H1 (cell line): ENCODE data around the gene ALDOC. TPM values are rescaled to one million over a fixed set of nuclear protein-coding genes. Genes with fewer than 3 reads are reported as not detected.

ENCODE experiments used
- CTCF ChIA-PET: fragments of 300-600 bp; sonication (Branson Sonifier 250); formaldehyde crosslinking; loops from one replicate; lab custom pipeline; 2021; ENCODE audit not compliant: partially characterized antibody; lab: Charles Lee
- POLR2A ChIA-PET: fragments of 300-600 bp; sonication (Branson Sonifier 250); formaldehyde crosslinking; loops from one replicate; lab custom pipeline; 2021; ENCODE audit warnings: inconsistent platforms; ENCODE audit not compliant: partially characterized antibody; lab: Charles Lee
- DNase-seq, 2 experiments: peaks; one replicate each; pipeline versions ENCODE4 v3.0.0 to v3.0.0-alpha.2; 2010 to 2022; ENCODE audit warnings: low spot score in 2 of 2, low read depth in 1 of 2, mixed read lengths in 1 of 2
- FAIRE-seq: peaks from 2 replicates; lab custom pipeline; 2011; peaks lifted over from hg19 to GRCh38; lab: Jason Lieb, UNC
- H2AFZ ChIP-seq: 2 replicates; pipeline ENCODE4 v1.8.1; 2012; ENCODE audit warnings: low read length, inconsistent platforms
- H2AK5ac ChIP-seq: 2 replicates; pipeline ENCODE4 v1.6.1; 2013; ENCODE audit warnings: low read depth, low read length
- H2BK120ac ChIP-seq: replicated peaks from 2 replicates; pipeline ENCODE3; 2013; ENCODE audit warnings: low read depth, low read length, inconsistent platforms
- H2BK12ac ChIP-seq: 2 replicates; pipeline ENCODE4 v1.6.1; 2013; ENCODE audit warnings: low read depth, low read length
- H2BK15ac ChIP-seq: 2 replicates; pipeline ENCODE4 v1.6.1; 2013; ENCODE audit warnings: low read length
- H2BK20ac ChIP-seq: 2 replicates; pipeline ENCODE4 v1.6.1; 2013; ENCODE audit warnings: low read length
- H2BK5ac ChIP-seq: 2 replicates; pipeline ENCODE4 v1.6.1; 2013; ENCODE audit warnings: low read depth, low read length
- H3K14ac ChIP-seq: 2 replicates; pipeline ENCODE4 v1.6.1; 2013; ENCODE audit warnings: inconsistent platforms; ENCODE audit not compliant: insufficient read length
- H3K18ac ChIP-seq: 2 replicates; pipeline ENCODE4 v1.6.1; 2013; ENCODE audit warnings: low read length; ENCODE audit errors: extremely low read depth
- H3K23ac ChIP-seq: 2 replicates; pipeline ENCODE4 v1.6.1; 2013; ENCODE audit warnings: inconsistent platforms; ENCODE audit not compliant: insufficient read length
- H3K23me2 ChIP-seq: 2 replicates; pipeline ENCODE4 v1.6.1; 2013; ENCODE audit warnings: low read depth, low read length
- H3K27ac ChIP-seq: 2 replicates; pipeline ENCODE4 v1.6.1; 2011; ENCODE audit warnings: low read depth, low read length, inconsistent platforms
- H3K27me3 ChIP-seq, 4 experiments: replicated peaks in 1 of 4; 1 replicate in 1 of 4; 2 replicates in 3 of 4; pipeline versions ENCODE4 v1.6.1 to v1.8.1; 2011 to 2013; ENCODE audit warnings: low read length in 3 of 4, mild to moderate bottlenecking in 3 of 4, inconsistent platforms in 2 of 4, mixed read lengths in 2 of 4, moderate library complexity in 1 of 4; ENCODE audit not compliant: control insufficient read depth in 3 of 4, insufficient read depth in 3 of 4; ENCODE audit errors: extremely low read depth in 1 of 4
- H3K36me3 ChIP-seq, 4 experiments: 2 replicates each; pipeline versions ENCODE4 v1.6.1 to v1.8.1; 2011 to 2013; ENCODE audit warnings: mild to moderate bottlenecking in 4 of 4, low read length in 3 of 4, moderate library complexity in 2 of 4, control low read depth in 1 of 4, inconsistent platforms in 1 of 4; ENCODE audit not compliant: insufficient read depth in 4 of 4, control insufficient read depth in 2 of 4
- H3K4ac ChIP-seq: replicated peaks from 2 replicates; pipeline ENCODE3; 2013; ENCODE audit warnings: low read length, low read depth, mixed read lengths, inconsistent platforms; ENCODE audit not compliant: insufficient read length
- H3K4me1 ChIP-seq, 4 experiments: replicated peaks in 1 of 4; 1 replicate in 1 of 4; 2 replicates in 3 of 4; pipeline versions ENCODE4 v1.6.1 to v1.8.1; 2011 to 2013; ENCODE audit warnings: low read length in 3 of 4, inconsistent platforms in 2 of 4, mixed read lengths in 1 of 4; ENCODE audit not compliant: insufficient read depth in 4 of 4, control insufficient read depth in 3 of 4
- H3K4me2 ChIP-seq, 2 experiments: 2 replicates each; pipeline versions ENCODE4 v1.6.1 to v1.8.1; 2011 to 2013; ENCODE audit warnings: low read depth in 2 of 2, low read length in 2 of 2, control low read depth in 1 of 2, inconsistent platforms in 1 of 2, mild to moderate bottlenecking in 1 of 2; ENCODE audit not compliant: insufficient read depth in 1 of 2
- H3K4me3 ChIP-seq, 4 experiments: fragments of 200-600, 300-600 bp in 1 of 4; sonication (generic), shearing (Covaris generic), sonication (Bioruptor Twin) in 1 of 4; 2 replicates each; pipeline versions ENCODE4 v1.5.1 to v1.8.1; 2011 to 2016; ENCODE audit warnings: low read length in 4 of 4, low read depth in 3 of 4, control low read depth in 2 of 4, inconsistent platforms in 2 of 4, mild to moderate bottlenecking in 2 of 4, mixed read lengths in 1 of 4, moderate library complexity in 1 of 4; ENCODE audit not compliant: insufficient read depth in 2 of 4; ENCODE audit errors: extremely low read depth in 1 of 4
- H3K56ac ChIP-seq: replicated peaks from 2 replicates; pipeline ENCODE3; 2013; ENCODE audit warnings: low read depth, mild to moderate bottlenecking, mixed read lengths, low read length, inconsistent platforms; ENCODE audit not compliant: insufficient read length
- H3K79me1 ChIP-seq: 2 replicates; pipeline ENCODE4 v1.6.1; 2013; ENCODE audit warnings: low read depth, low read length, control low read depth
- H3K79me2 ChIP-seq, 2 experiments: 2 replicates each; pipeline versions ENCODE4 v1.6.1 to v1.8.1; 2012 to 2013; ENCODE audit warnings: low read length in 2 of 2, mild to moderate bottlenecking in 2 of 2, inconsistent platforms in 1 of 2; ENCODE audit not compliant: insufficient read depth in 2 of 2, control insufficient read depth in 1 of 2
- H3K9ac ChIP-seq, 4 experiments: replicated peaks in 1 of 4; 1 replicate in 1 of 4; 2 replicates in 3 of 4; pipeline versions ENCODE4 v1.6.1 to v1.8.1; 2011 to 2013; ENCODE audit warnings: low read depth in 3 of 4, low read length in 3 of 4, control low read depth in 2 of 4, mild to moderate bottlenecking in 2 of 4, moderate library complexity in 2 of 4, inconsistent platforms in 1 of 4; ENCODE audit errors: extremely low read depth in 1 of 4
- H3K9me3 ChIP-seq, 2 experiments: 2 replicates each; pipeline versions ENCODE4 v1.6.1 to v1.8.1; 2012 to 2013; ENCODE audit warnings: mild to moderate bottlenecking in 2 of 2, moderate library complexity in 2 of 2, control low read depth in 1 of 2, inconsistent platforms in 1 of 2, low read depth in 1 of 2, low read length in 1 of 2, mixed read lengths in 1 of 2; ENCODE audit not compliant: insufficient read depth in 2 of 2
- H4K20me1 ChIP-seq, 2 experiments: replicated peaks in 1 of 2; 2 replicates each; pipeline versions ENCODE3 to v1.8.1; 2011 to 2013; ENCODE audit warnings: inconsistent platforms in 2 of 2, low read length in 2 of 2, mild to moderate bottlenecking in 1 of 2; ENCODE audit not compliant: insufficient read depth in 2 of 2, control insufficient read depth in 1 of 2
- H4K5ac ChIP-seq: 2 replicates; pipeline ENCODE4 v1.6.1; 2013; ENCODE audit warnings: low read length, low read depth, mixed read lengths, inconsistent platforms; ENCODE audit not compliant: insufficient read length
- H4K8ac ChIP-seq: 2 replicates; pipeline ENCODE4 v1.8.0; 2013; ENCODE audit warnings: mild to moderate bottlenecking, moderate library complexity, low read length, inconsistent platforms; ENCODE audit not compliant: insufficient read depth; ENCODE audit errors: extremely low read depth
- H4K91ac ChIP-seq: replicated peaks from 2 replicates; pipeline ENCODE3; 2013; ENCODE audit warnings: low read length, mixed read lengths, inconsistent platforms; ENCODE audit not compliant: insufficient read length
- BCL11A ChIP-seq, 2 experiments: IDR thresholded peaks; one replicate each; pipeline ENCODE4 v1.6.1; 2011; ENCODE audit warnings: low read depth in 2 of 2, low read length in 2 of 2, mild to moderate bottlenecking in 2 of 2
- BRCA1 ChIP-seq: IDR thresholded peaks from 2 replicates; pipeline ENCODE4 v1.6.1; 2012; ENCODE audit warnings: low read depth, low read length, improper control_type of control experiment
- CBX8 ChIP-seq: fragments of 300-800, 300-1000 bp; sonication (generic); IDR thresholded peaks from 2 replicates; pipeline ENCODE4 v1.7.1; 2016; ENCODE audit warnings: low read depth, low read length, borderline replicate concordance
- CTBP2 ChIP-seq: IDR thresholded peaks from 2 replicates; pipeline ENCODE4 v1.7.0; 2011; ENCODE audit warnings: borderline replicate concordance, mild to moderate bottlenecking, moderate library complexity, mixed read lengths, low read length; ENCODE audit not compliant: insufficient read depth, insufficient read length
- FOSL1 ChIP-seq: IDR thresholded peaks from 2 replicates; pipeline ENCODE4 v1.6.1; 2011; ENCODE audit warnings: mild to moderate bottlenecking, low read depth, low read length, moderate library complexity; ENCODE audit not compliant: insufficient read depth
- HDAC6 ChIP-seq: IDR thresholded peaks from one replicate; pipeline ENCODE4 v1.7.1; 2012; ENCODE audit warnings: low read depth, mild to moderate bottlenecking, inconsistent platforms, low read length, moderate library complexity
- KDM4A ChIP-seq: IDR thresholded peaks from one replicate; pipeline ENCODE4 v1.7.1; 2012; ENCODE audit warnings: low read depth, mild to moderate bottlenecking, moderate library complexity, low read length, inconsistent platforms; ENCODE audit not compliant: severe bottlenecking
- KDM5A ChIP-seq: fragments of 200-600 bp; IDR thresholded peaks from 2 replicates; pipeline ENCODE4 v1.7.1; 2012; ENCODE audit warnings: mild to moderate bottlenecking, low read length, inconsistent platforms, mixed read lengths
- NRF1 ChIP-seq: IDR thresholded peaks from 2 replicates; pipeline ENCODE4 v1.6.1; 2011; ENCODE audit warnings: mild to moderate bottlenecking, low read depth, low read length, improper control_type of control experiment
- RFX5 ChIP-seq: IDR thresholded peaks from 2 replicates; pipeline ENCODE4 v1.6.1; 2011; ENCODE audit warnings: low read depth, low read length, improper control_type of control experiment, borderline replicate concordance
- SUZ12 ChIP-seq: fragments of 200-600 bp; sonication (generic); IDR thresholded peaks from 2 replicates; pipeline ENCODE4 v1.6.1; 2012; ENCODE audit warnings: mild to moderate bottlenecking, inconsistent platforms, low read length, moderate library complexity, mixed read lengths
- YY1 ChIP-seq: IDR thresholded peaks from 2 replicates; pipeline ENCODE4 v1.6.1; 2011; ENCODE audit warnings: low read depth, mild to moderate bottlenecking, low read length
- WGBS, 2 experiments: shearing (Covaris generic) in 1 of 2; methylation state at CpG; one replicate each; pipeline versions ENCODE4 v1.1.6 to v1.1.7; 2013 to 2015; ENCODE audit warnings: low lambda C conversion rate in 2 of 2, mixed read lengths in 2 of 2, inconsistent platforms in 1 of 2, low coverage in 1 of 2, missing lambda C conversion rate in 1 of 2; ENCODE audit not compliant: insufficient replicate concordance in 2 of 2, insufficient coverage in 1 of 2, insufficient read length in 1 of 2; ENCODE audit errors: extremely low coverage in 1 of 2, missing lambda C conversion rate in 1 of 2; 5-methylcytosine and 5-hydroxymethylcytosine counted together
- polyA plus RNA-seq, 7 experiments: library from polyadenylated mRNA; depleted of rRNA in 3 of 7; stranded (reverse) in 5 of 7; unstranded in 2 of 7; fragments of >200 nt in 5 of 7; fragments of 200-250 nt in 2 of 7; gene quantifications; 1 replicate in 5 of 7; 2 replicates in 1 of 7; 4 replicates in 1 of 7; pipeline versions ENCODE4 v1.2.1 to v1.2.3, GENCODE V29; 2011 to 2013; ENCODE audit warnings: missing spikeins in 2 of 7, mixed read lengths in 2 of 7
- total RNA-seq: library from RNA; stranded (reverse); fragmentation: NEBNext Ultra II Directional; extraction: Animal tissue kit (Norgen Biotek cat#: 25700); gene quantifications from 2 replicates; pipeline ENCODE4 v1.2.1, GENCODE V29; 2021
- TF ChIP-seq, protein P1 (sequence below): IDR thresholded peaks from 2 replicates; pipeline ENCODE4 v1.6.1; 2012; ENCODE audit warnings: inconsistent platforms

Gene ALDOC
- total and polyA plus RNA-seq, 2 of the 8 experiments (the other 6 are each of a cell fraction or from before 2014, with no cell fraction given) = 51.6 to 103 TPM

- Histone ChIP-seq H3K9ac (no peak overlapping the region), H2BK12ac (no peak overlapping the region), H2BK5ac (no peak overlapping the region), H3K4me2 (no peak overlapping the region), H3K14ac (no peak overlapping the region), H3K79me2 (no peaks in the 10 kb centered on the region), H2AK5ac (no peak overlapping the region), H4K8ac (no peak overlapping the region), H3K23ac (no peak overlapping the region), H2AFZ (no peak overlapping the region), H3K36me3 (peaks cover 36 to 63% (median 56%) of the 10 kb centered on the region in 4 experiments), H3K79me1 (no peaks in the 10 kb centered on the region), H2BK15ac (no peak overlapping the region), H3K4me3 (no peak overlapping the region; a peak in 1 of 8 replicates), H4K5ac (no peak overlapping the region), H2BK120ac (no peak overlapping the region), H3K56ac (no peak overlapping the region), H3K27ac (no peak overlapping the region), H3K18ac (no peak overlapping the region), H4K91ac (no peak overlapping the region), H3K27me3 (no peaks in the 10 kb centered on the region), H2BK20ac (no peak overlapping the region), H4K20me1 (peaks cover 1 to 4% of the 10 kb centered on the region in 2 experiments), H3K4me1 (peaks cover 2 to 9% (median 5%) of the 10 kb centered on the region in 4 experiments; a peak in 6 of 7 replicates), H3K9me3 (no peaks in the 10 kb centered on the region), H3K4ac (no peak overlapping the region), H3K23me2 (no peaks in the 10 kb centered on the region; the same call in 1 of the 2 replicates)
- POLR2A ChIA-PET = interaction anchor here (1.3 to 3.3 kb wide), 2 partner anchors 10 to 20 kb away, joined by 3 to 20 read pairs; no protein-coding TSS in a partner anchor
- CTCF ChIA-PET = no interaction called here
- DNase-seq (no peak), FAIRE-seq (no peak)
- TF ChIP-seq KDM5A (no peak), FOSL1 (no peak), KDM4A (no peak), NRF1 (no peak), CTBP2 (no peak), SUZ12 (no peak), YY1 (no peak), BCL11A (IDR thresholded peaks at IDR 0.05; ENCODE audit: low read depth in 2 of 2, low read length in 2 of 2) (no peak), RFX5 (no peak), CBX8 (no peak), HDAC6 (no peak), BRCA1 (no peak)
- TF ChIP-seq, protein P1, sequence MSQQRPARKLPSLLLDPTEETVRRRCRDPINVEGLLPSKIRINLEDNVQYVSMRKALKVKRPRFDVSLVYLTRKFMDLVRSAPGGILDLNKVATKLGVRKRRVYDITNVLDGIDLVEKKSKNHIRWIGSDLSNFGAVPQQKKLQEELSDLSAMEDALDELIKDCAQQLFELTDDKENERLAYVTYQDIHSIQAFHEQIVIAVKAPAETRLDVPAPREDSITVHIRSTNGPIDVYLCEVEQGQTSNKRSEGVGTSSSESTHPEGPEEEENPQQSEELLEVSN = no peak
- 93% methylated on average over 4 of the region's 4 CpGs; no CpG with 5 or more reads in 1 of the 2 experiments for WGBS, 2 experiments
Observed at GRCh38 chr17:28579526-28579925, 2.8 kb upstream of the ALDOC start.
